CD4-positive, alpha-beta T cell treated with Interleukin-10 for 1 hour (primary cell): Measurements from ENCODE around the gene ATG10.
"Not testable (repeated sequence)": the region's sequence is repeated elsewhere in the genome, so short reads cannot be mapped to it uniquely, and the experiment has no call there.

Experiments used
- DNase-seq: peaks from one replicate; pipeline ENCODE4 v3.0.0-alpha.2; 2020

Gene ATG10

GRCh38 chr5:82058710-82059109 is 86.9 kb downstream of the ATG10 start:
- no peak for DNase-seq

GRCh38 chr5:82066791-82067190 is 95.0 kb downstream of the ATG10 start:
- no peak for DNase-seq

- DNase-seq: not testable (repeated sequence)
Measured at GRCh38 chr5:82068042-82068441, 96.2 kb downstream of the ATG10 start.

GRCh38 chr5:82068723-82069122 is 96.9 kb downstream of the ATG10 start:
- DNase-seq: peak; percentile 4

GRCh38 chr5:82072138-82072537 is 100.3 kb downstream of the ATG10 start:
- no peak for DNase-seq

- no peak for DNase-seq
Measured at GRCh38 chr5:82073179-82073578, 101.4 kb downstream of the ATG10 start.

GRCh38 chr5:82074950-82075349 is 103.1 kb downstream of the ATG10 start:
- no peak for DNase-seq

- DNase-seq: no peak
Measured at GRCh38 chr5:82077496-82077895, 105.7 kb downstream of the ATG10 start.

- no peak for DNase-seq
Measured at GRCh38 chr5:82091617-82092016, 119.8 kb downstream of the ATG10 start.

- no peak for DNase-seq
Measured at GRCh38 chr5:82095536-82095935, 123.7 kb downstream of the ATG10 start.

- DNase-seq: no peak
Measured at GRCh38 chr5:82096249-82096648, 124.4 kb downstream of the ATG10 start.

GRCh38 chr5:82100303-82101077 is 128.7 kb downstream of the ATG10 start:
- no peak for DNase-seq

GRCh38 chr5:82104872-82105271 is 133.0 kb downstream of the ATG10 start:
- no peak for DNase-seq

GRCh38 chr5:82105457-82105856 is 133.6 kb downstream of the ATG10 start:
- DNase-seq: no peak

GRCh38 chr5:82106207-82106606 is 134.4 kb downstream of the ATG10 start:
- no peak for DNase-seq

- no peak for DNase-seq
Measured at GRCh38 chr5:82106756-82107155, 134.9 kb downstream of the ATG10 start.

GRCh38 chr5:82107267-82107666 is 135.4 kb downstream of the ATG10 start:
- DNase-seq: no peak

GRCh38 chr5:82109013-82109412 is 137.2 kb downstream of the ATG10 start:
- no peak for DNase-seq

- DNase-seq: not testable (repeated sequence)
Measured at GRCh38 chr5:82109915-82110314, 138.1 kb downstream of the ATG10 start.

- no peak for DNase-seq
Measured at GRCh38 chr5:82111191-82111590, 139.4 kb downstream of the ATG10 start.

GRCh38 chr5:82115858-82116257 is 144.0 kb downstream of the ATG10 start:
- no peak for DNase-seq

- no peak for DNase-seq
Measured at GRCh38 chr5:82119889-82120288, 148.1 kb downstream of the ATG10 start.

GRCh38 chr5:82129723-82130285 is 158.0 kb downstream of the ATG10 start:
- no peak for DNase-seq

GRCh38 chr5:82130602-82131001 is 158.8 kb downstream of the ATG10 start:
- DNase-seq: no peak

GRCh38 chr5:82137205-82137604 is 165.4 kb downstream of the ATG10 start:
- no peak for DNase-seq
